ENCODE results near the gene TMC4. TPM values are rescaled to one million over a fixed set of nuclear protein-coding genes. Genes with fewer than 3 reads are reported as not detected.
"Not testable (repeated sequence)": the region's sequence is repeated elsewhere in the genome, so short reads cannot be mapped to it uniquely, and the experiment has no call there.

The TMC4 gene
- total RNA-seq, 1 donor from 2014 or later = 23.2 TPM

- TF ChIP-seq CTCF (IDR thresholded peaks at IDR 0.05; ENCODE audit: insufficient read depth, low read length, severe bottlenecking) = no peak
- Histone ChIP-seq H3K36me3 (ENCODE audit: control insufficient read depth, insufficient read depth, low read length) (peaks cover 2% of the 10 kb centered on the region), H3K4me3 (ENCODE audit: low read depth, low read length) (peak overlapping the region; percentile 59), H3K27me3 (ENCODE audit: control insufficient read depth, insufficient read depth, low read length) (no peaks in the 10 kb centered on the region)
- DNase-seq (ENCODE audit: low read depth) (no peak), FAIRE-seq (no peak)
These were observed 369 bp upstream of the TMC4 start for GRCh38 chr19:54173359-54173699.

DNA sequence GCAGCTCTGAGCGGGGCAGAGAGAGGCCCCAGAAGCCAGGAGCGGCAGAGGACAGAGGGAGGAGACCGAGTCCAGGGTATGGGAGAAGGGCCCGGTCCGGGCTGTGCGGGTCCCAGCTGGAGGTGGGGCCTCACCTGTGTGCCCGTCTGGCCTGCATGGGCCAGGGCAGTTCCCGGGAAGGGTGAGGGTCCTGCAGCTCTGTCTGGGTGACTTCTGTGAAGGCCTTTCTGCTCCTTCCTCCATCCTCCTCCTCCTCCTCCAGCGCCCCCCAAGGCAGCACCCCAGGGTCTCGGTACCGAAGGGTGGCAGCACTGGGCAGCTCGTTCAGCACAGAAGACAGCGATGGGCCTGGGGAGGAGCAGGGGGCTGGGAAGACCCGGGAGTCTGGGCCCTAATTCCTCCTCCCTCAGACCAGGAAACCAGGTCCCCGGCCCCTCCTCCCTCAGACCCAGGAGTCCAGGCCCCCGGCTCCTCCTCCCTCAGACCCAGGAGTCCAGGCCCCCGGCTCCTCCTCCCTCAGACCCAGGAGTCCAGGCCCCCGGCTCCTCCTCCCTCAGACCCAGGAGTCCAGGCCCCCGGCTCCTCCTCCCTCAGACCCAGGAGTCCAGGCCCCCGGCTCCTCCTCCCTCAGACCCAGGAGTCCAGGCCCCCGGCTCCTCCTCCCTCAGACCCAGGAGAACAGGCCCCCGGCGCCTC is 1.1 kb downstream of the TMC4 start:
- H3K27me3 ChIP-seq (ENCODE audit: control insufficient read depth, insufficient read depth, low read length); H3K36me3 ChIP-seq (ENCODE audit: control insufficient read depth, insufficient read depth, low read length); FAIRE-seq; H3K4me3 ChIP-seq (ENCODE audit: low read depth, low read length); DNase-seq (ENCODE audit: low read depth): not testable (repeated sequence)

GRCh38 chr19:54169149-54169740 is 3.7 kb downstream of the TMC4 start:
- peaks cover 2% of the 10 kb centered on the region for H3K36me3 ChIP-seq (ENCODE audit: control insufficient read depth, insufficient read depth, low read length)
- H3K27me3 ChIP-seq (ENCODE audit: control insufficient read depth, insufficient read depth, low read length) = no peaks in the 10 kb centered on the region
- DNase-seq (ENCODE audit: low read depth) = no peak
- H3K4me3 ChIP-seq (ENCODE audit: low read depth, low read length) = no peak overlapping the region
- FAIRE-seq = no peak
- no peak for TF ChIP-seq CTCF (IDR thresholded peaks at IDR 0.05; ENCODE audit: insufficient read depth, low read length, severe bottlenecking)

DNA sequence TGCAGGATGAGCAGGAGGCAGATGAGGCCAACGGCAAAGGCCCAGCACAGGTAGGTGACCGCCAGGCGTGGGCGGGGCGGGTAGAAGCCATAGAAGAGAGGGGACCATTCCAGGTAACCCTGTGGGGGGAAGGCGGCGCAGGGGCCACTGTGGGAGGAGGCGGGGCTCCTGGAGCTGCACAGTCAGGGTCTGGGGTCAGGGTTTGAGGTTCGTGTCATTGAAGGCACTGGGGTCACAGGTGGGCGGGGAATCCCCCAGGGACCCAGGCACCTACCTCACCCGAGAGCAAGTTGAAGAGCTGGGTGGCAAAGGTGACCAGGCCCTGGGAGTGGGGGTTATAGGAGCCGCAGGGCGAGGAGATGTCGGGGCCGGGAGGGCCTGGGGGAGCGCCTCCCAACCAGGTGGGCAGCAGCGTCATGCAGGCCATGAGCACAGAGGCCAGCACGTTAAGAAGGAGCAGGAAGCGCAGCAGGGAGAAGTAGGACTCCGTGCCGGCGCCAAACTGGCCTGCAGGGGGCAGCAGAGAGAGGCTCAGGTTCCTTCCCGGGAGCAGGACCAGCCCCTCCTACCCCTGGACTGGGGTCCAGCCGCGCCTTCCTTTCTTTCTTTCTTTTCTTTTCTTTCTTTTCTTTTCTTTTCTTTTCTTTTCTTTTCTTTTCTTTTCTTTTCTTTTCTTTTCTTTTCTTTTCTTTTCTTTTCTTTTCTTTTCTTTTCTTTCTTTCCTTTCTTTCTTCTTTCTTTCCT is 4.6 kb downstream of the TMC4 start:
- H3K4me3 ChIP-seq (ENCODE audit: low read depth, low read length) = no peak overlapping the region
- no peaks in the 10 kb centered on the region for H3K27me3 ChIP-seq (ENCODE audit: control insufficient read depth, insufficient read depth, low read length)
- FAIRE-seq (no peak), DNase-seq (ENCODE audit: low read depth) (peak; percentile 59)
- TF ChIP-seq CTCF (IDR thresholded peaks at IDR 0.05; ENCODE audit: insufficient read depth, low read length, severe bottlenecking) = peak; percentile 98
- H3K36me3 ChIP-seq (ENCODE audit: control insufficient read depth, insufficient read depth, low read length) = peaks cover 2% of the 10 kb centered on the region

DNA sequence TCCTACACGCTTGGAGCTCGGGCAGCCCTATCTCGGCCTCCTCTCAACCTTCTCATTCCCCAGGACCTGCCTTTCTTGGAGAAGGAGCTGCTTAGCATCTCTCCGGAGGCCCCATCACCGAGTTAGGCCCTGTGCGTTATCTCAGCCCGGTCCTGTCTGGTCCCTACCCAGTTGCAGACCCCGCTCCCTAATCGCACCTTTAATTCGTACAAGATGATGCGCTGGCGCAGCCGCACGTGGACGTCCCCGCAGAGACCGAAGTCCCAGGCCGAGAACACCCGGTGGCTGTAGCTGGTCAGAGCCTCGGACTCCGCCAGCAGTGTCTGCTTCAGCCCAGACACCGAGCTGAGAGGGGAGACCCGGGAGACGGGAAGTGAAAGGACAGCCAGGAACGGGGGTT is 7.7 kb downstream of the TMC4 start:
- no peak for TF ChIP-seq CTCF (IDR thresholded peaks at IDR 0.05; ENCODE audit: insufficient read depth, low read length, severe bottlenecking)
- Histone ChIP-seq H3K36me3 (ENCODE audit: control insufficient read depth, insufficient read depth, low read length) (no peaks in the 10 kb centered on the region), H3K4me3 (ENCODE audit: low read depth, low read length) (no peak overlapping the region), H3K27me3 (ENCODE audit: control insufficient read depth, insufficient read depth, low read length) (no peaks in the 10 kb centered on the region)
- FAIRE-seq = no peak
- no peak for DNase-seq (ENCODE audit: low read depth)

DNA sequence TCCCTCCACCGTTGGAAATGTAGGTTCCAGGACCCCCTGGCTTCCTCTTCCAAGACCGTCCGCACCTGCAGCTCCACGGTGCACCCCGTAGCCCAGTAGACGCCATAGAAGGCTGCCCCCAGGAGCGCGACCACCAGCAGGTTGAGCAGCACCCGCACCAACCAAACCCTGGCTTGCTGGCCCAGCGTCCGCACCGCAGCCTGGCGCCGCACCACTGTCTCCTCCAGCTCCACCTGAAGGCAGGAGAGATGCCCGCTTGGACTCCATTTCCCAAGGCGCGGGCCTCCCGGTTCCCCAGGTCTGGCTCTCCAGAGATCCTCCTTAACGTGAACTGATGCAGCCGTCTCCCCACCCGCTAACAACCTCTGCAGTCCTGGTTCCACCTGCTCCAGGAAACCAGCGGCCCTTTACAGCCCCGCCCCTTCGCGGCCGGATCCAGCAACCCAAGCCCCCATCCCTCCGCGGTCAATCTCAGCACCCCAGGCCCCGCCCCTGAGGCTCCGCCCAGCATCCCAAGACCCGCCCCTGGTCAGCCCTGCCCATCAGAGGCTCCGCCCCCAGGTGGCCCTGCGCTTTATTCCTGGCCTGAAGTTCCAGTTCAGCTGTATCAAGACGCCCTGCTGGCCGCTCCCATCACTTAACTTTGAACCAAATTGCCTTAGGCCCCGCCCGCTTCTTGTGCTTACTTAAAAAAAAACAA is 8.4 kb downstream of the TMC4 start:
- Histone ChIP-seq H3K4me3 (ENCODE audit: low read depth, low read length) (no peak overlapping the region), H3K27me3 (ENCODE audit: control insufficient read depth, insufficient read depth, low read length) (no peaks in the 10 kb centered on the region), H3K36me3 (ENCODE audit: control insufficient read depth, insufficient read depth, low read length) (no peaks in the 10 kb centered on the region)
- TF ChIP-seq CTCF (IDR thresholded peaks at IDR 0.05; ENCODE audit: insufficient read depth, low read length, severe bottlenecking) = no peak
- DNase-seq (ENCODE audit: low read depth) = peak; percentile 15
- no peak for FAIRE-seq

All from bronchial epithelial cell (primary cell).